Hematopoietic multipotent progenitor cell treated with erythropoietin and hydrocortisone succinate and interleukin-3 and kit ligand, for 6 days (in vitro differentiated cells): Measurements from ENCODE around the gene ABLIM2.
A peak's percentile ranks its signal among the peaks of the same experiment; 100 is the strongest.

Experiments used
- DNase-seq: peaks from one replicate; pipeline ENCODE4 v3.0.0-alpha.2; 2015

The ABLIM2 gene

GRCh38 chr4:8081621-8082516 lies 76.7 kb downstream of the ABLIM2 start:
- DNase-seq: no peak

- DNase-seq: no peak
Observed at GRCh38 chr4:8081171-8081570, 77.4 kb downstream of the ABLIM2 start.

GRCh38 chr4:8080754-8081065 lies 77.9 kb downstream of the ABLIM2 start:
- DNase-seq: no peak

- no peak for DNase-seq
Observed at GRCh38 chr4:8079916-8080753, 78.5 kb downstream of the ABLIM2 start.

GRCh38 chr4:8079031-8079885 lies 79.4 kb downstream of the ABLIM2 start:
- DNase-seq: peak; percentile 87

GRCh38 chr4:8078610-8079015 lies 80.0 kb downstream of the ABLIM2 start:
- no peak for DNase-seq

GRCh38 chr4:8078109-8078494 lies 80.5 kb downstream of the ABLIM2 start:
- DNase-seq: no peak

GRCh38 chr4:8077181-8078108 lies 81.2 kb downstream of the ABLIM2 start:
- DNase-seq: no peak

- no peak for DNase-seq
Observed at GRCh38 chr4:8076023-8076422, 82.6 kb downstream of the ABLIM2 start.

GRCh38 chr4:8073206-8073863 lies 85.3 kb downstream of the ABLIM2 start:
- no peak for DNase-seq

GRCh38 chr4:8072235-8072968 lies 86.2 kb downstream of the ABLIM2 start:
- no peak for DNase-seq

GRCh38 chr4:8071766-8072165 lies 86.8 kb downstream of the ABLIM2 start:
- no peak for DNase-seq

- no peak for DNase-seq
Observed at GRCh38 chr4:8070736-8071718, 87.6 kb downstream of the ABLIM2 start.

GRCh38 chr4:8069102-8069752 lies 89.4 kb downstream of the ABLIM2 start:
- DNase-seq: no peak

- no peak for DNase-seq
Observed at GRCh38 chr4:8067945-8068896, 90.4 kb downstream of the ABLIM2 start.

GRCh38 chr4:8067274-8067936 lies 91.2 kb downstream of the ABLIM2 start:
- no peak for DNase-seq

- DNase-seq: no peak
Observed at GRCh38 chr4:8066336-8066931, 92.2 kb downstream of the ABLIM2 start.
